Panc1 (cell line): ENCODE results near the gene ABAT. TPM values are rescaled to one million over a fixed set of nuclear protein-coding genes. Genes with fewer than 3 reads are reported as not detected.

Experiments
- ATAC-seq: fragments of 200-7000 bp; cut with Tn5 transposase; 2 replicates; pipeline ENCODE4 v1.9.1; 2020; ENCODE audit warnings: mild to moderate bottlenecking, moderate library complexity
- BruUV-seq: library from RNA; stranded (reverse); fragments of 400-500 nt; replicated peaks from 2 replicates; lab custom pipeline; 2021; lab: Mats Ljungman, UMichigan
- CTCF ChIA-PET: fragments of 300-600 bp; sonication (Branson Sonifier 250); formaldehyde crosslinking; loops from one replicate; lab custom pipeline; 2022; ENCODE audit warnings: antibody characterized with exemption; lab: Charles Lee
- POLR2A ChIA-PET: fragments of 300-600 bp; sonication (Branson Sonifier 250); formaldehyde crosslinking; loops from one replicate; lab custom pipeline; 2022; ENCODE audit warnings: antibody characterized with exemption; lab: Charles Lee
- DNase-seq: peaks from one replicate; pipeline ENCODE4 v3.0.0-alpha.2; 2010; ENCODE audit warnings: low read depth, low spot score
- H3K27ac ChIP-seq: 2 replicates; pipeline ENCODE4 v1.5.1; 2011; ENCODE audit warnings: mild to moderate bottlenecking, low read length, inconsistent platforms
- H3K27me3 ChIP-seq: fragments of 200-500 bp; sonication (Bioruptor generic); 2 replicates; pipeline ENCODE4 v1.6.0; 2014; ENCODE audit warnings: low read length, inconsistent platforms; ENCODE audit not compliant: control insufficient read depth, insufficient read depth
- H3K36me3 ChIP-seq: fragments of 200-500 bp; sonication (Bioruptor generic); 2 replicates; pipeline ENCODE4 v1.5.1; 2014; ENCODE audit warnings: inconsistent platforms, mild to moderate bottlenecking, low read length, moderate library complexity; ENCODE audit not compliant: control insufficient read depth, insufficient read depth
- H3K4me1 ChIP-seq: 2 replicates; pipeline ENCODE4 v1.5.1; 2011; ENCODE audit warnings: inconsistent platforms, mild to moderate bottlenecking, low read length, moderate library complexity; ENCODE audit not compliant: control insufficient read depth, insufficient read depth
- H3K4me3 ChIP-seq, 2 experiments: 2 replicates each; pipeline ENCODE4 v1.5.1; 2011 to 2012; ENCODE audit warnings: low read depth in 2 of 2, low read length in 2 of 2, mild to moderate bottlenecking in 2 of 2, inconsistent platforms in 1 of 2, moderate library complexity in 1 of 2
- H3K9me3 ChIP-seq: fragments of 200-500 bp; sonication (Bioruptor generic); 2 replicates; pipeline ENCODE4 v1.5.1; 2014; ENCODE audit warnings: low read depth, mild to moderate bottlenecking, inconsistent platforms, low read length, moderate library complexity; ENCODE audit not compliant: control insufficient read depth, insufficient read depth
- POLR2AphosphoS5 ChIP-seq: IDR thresholded peaks from 2 replicates; pipeline ENCODE4 v1.6.1; 2012; ENCODE audit warnings: mild to moderate bottlenecking, low read depth, low read length, moderate library complexity
- SIN3A ChIP-seq: IDR thresholded peaks from 2 replicates; pipeline ENCODE4 v1.6.1; 2012; ENCODE audit warnings: low read depth, mild to moderate bottlenecking, low read length, moderate library complexity, borderline replicate concordance; ENCODE audit not compliant: insufficient read depth
- TCF7L2 ChIP-seq: IDR thresholded peaks from 2 replicates; pipeline ENCODE4 v1.6.1; 2011; ENCODE audit warnings: mild to moderate bottlenecking, low read depth, low read length, inconsistent platforms
- in situ Hi-C: cut with HindIII; loops from 2 replicates; pipeline ENCODE4 v1.10.0; 2016; ENCODE audit warnings: low sequenced_read_pairs, low pct_unique_long_range_greater_than_20kb
- intact Hi-C: fragments of 100-400 bp; cut with micrococcal nuclease; formaldehyde crosslinking; loops from one replicate; pipeline ENCODE4 v1.10.0; 2022; ENCODE audit not compliant: unreplicated experiment
- total RNA-seq: library from RNA; stranded (reverse); gene quantifications from one replicate; pipeline ENCODE4 v1.2.1, GENCODE V29; 2021; ENCODE audit not compliant: unreplicated experiment
- TF ChIP-seq, protein P1 (sequence below), 2 experiments: IDR thresholded peaks; 2 replicates each; pipeline ENCODE4 v1.6.1; 2011 to 2012; ENCODE audit warnings: low read depth in 2 of 2, control low read depth in 1 of 2, low read length in 1 of 2, mild to moderate bottlenecking in 1 of 2, moderate library complexity in 1 of 2; ENCODE audit not compliant: insufficient read depth in 1 of 2
- TF ChIP-seq, protein P2 (sequence below): fragments of 450-650 bp; IDR thresholded peaks from 2 replicates; pipeline ENCODE4 v1.5.1; 2017; ENCODE audit warnings: mild to moderate bottlenecking

The ABAT gene
- total RNA-seq, 1 experiment from 2014 or later, result 0.77 TPM

DNA sequence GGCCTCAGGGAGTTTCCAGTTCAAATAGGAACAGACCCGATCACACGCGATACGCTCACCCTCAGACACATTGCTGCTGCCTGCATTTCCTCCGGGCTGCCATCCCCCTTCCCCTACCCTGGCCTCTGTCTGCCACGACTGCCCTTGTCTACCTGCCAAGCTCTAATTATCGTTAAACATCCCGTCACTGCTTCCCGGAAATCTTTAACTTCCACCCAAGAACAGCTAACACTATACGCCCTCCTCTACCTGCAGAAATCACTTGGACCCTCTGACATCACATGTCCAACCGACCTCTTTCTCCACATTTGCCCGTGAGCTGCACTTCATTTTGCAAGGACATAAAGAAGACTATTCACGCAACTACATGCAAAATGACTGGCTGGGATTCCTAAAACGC is 40.4 kb downstream of the ABAT start:
- ChIA-PET CTCF (no interaction called here), POLR2A (no interaction called here)
- DNase-seq (no peak), ATAC-seq (no peak; the same call in 1 of the 2 replicates)
- Histone ChIP-seq H3K36me3 (no peaks in the 10 kb centered on the region), H3K4me1 (no peaks in the 10 kb centered on the region), H3K9me3 (no peaks in the 10 kb centered on the region), H3K27ac (no peak overlapping the region), H3K27me3 (no peaks in the 10 kb centered on the region), H3K4me3 (no peak overlapping the region)
- in situ Hi-C loops (no loop called here), intact Hi-C loops (no loop called here)
- BruUV-seq, result no TSS peak
- TF ChIP-seq, protein P1, sequence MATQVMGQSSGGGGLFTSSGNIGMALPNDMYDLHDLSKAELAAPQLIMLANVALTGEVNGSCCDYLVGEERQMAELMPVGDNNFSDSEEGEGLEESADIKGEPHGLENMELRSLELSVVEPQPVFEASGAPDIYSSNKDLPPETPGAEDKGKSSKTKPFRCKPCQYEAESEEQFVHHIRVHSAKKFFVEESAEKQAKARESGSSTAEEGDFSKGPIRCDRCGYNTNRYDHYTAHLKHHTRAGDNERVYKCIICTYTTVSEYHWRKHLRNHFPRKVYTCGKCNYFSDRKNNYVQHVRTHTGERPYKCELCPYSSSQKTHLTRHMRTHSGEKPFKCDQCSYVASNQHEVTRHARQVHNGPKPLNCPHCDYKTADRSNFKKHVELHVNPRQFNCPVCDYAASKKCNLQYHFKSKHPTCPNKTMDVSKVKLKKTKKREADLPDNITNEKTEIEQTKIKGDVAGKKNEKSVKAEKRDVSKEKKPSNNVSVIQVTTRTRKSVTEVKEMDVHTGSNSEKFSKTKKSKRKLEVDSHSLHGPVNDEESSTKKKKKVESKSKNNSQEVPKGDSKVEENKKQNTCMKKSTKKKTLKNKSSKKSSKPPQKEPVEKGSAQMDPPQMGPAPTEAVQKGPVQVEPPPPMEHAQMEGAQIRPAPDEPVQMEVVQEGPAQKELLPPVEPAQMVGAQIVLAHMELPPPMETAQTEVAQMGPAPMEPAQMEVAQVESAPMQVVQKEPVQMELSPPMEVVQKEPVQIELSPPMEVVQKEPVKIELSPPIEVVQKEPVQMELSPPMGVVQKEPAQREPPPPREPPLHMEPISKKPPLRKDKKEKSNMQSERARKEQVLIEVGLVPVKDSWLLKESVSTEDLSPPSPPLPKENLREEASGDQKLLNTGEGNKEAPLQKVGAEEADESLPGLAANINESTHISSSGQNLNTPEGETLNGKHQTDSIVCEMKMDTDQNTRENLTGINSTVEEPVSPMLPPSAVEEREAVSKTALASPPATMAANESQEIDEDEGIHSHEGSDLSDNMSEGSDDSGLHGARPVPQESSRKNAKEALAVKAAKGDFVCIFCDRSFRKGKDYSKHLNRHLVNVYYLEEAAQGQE (IDR thresholded peaks at IDR 0.05; ENCODE audit: insufficient read depth in 1 of 2, low read depth in 2 of 2, low read length in 1 of 2), result no peak
- TF ChIP-seq SIN3A (no peak), POLR2AphosphoS5 (no peak), TCF7L2 (no peak)
- TF ChIP-seq, protein P2, sequence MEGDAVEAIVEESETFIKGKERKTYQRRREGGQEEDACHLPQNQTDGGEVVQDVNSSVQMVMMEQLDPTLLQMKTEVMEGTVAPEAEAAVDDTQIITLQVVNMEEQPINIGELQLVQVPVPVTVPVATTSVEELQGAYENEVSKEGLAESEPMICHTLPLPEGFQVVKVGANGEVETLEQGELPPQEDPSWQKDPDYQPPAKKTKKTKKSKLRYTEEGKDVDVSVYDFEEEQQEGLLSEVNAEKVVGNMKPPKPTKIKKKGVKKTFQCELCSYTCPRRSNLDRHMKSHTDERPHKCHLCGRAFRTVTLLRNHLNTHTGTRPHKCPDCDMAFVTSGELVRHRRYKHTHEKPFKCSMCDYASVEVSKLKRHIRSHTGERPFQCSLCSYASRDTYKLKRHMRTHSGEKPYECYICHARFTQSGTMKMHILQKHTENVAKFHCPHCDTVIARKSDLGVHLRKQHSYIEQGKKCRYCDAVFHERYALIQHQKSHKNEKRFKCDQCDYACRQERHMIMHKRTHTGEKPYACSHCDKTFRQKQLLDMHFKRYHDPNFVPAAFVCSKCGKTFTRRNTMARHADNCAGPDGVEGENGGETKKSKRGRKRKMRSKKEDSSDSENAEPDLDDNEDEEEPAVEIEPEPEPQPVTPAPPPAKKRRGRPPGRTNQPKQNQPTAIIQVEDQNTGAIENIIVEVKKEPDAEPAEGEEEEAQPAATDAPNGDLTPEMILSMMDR, result no peak

DNA sequence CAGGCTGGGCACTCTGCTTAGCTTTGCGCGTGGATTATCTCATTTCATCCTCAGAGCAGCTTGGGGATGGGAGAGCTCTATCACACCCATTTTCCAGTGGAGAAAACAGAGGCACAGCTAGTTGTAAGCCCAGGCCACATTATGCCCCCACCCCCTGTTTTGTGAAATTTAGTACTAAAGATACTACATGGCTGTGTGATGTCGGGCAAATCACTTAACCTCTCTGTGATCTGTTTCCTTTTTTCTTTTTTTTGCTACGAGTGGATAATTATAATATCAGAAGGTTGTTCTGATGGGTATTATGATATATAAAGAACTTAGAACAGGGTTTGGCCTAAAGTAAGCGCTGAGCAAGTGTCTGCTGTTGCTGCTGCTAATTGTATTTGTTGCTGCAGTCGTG is 41.6 kb downstream of the ABAT start:
- no TSS peak for BruUV-seq
- ChIA-PET CTCF (no interaction called here), POLR2A (no interaction called here)
- no peak for ATAC-seq
- intact Hi-C loops (no loop called here), in situ Hi-C loops (no loop called here)
- no peak for DNase-seq
- Histone ChIP-seq H3K27me3 (no peaks in the 10 kb centered on the region), H3K4me3 (no peak overlapping the region), H3K27ac (no peak overlapping the region), H3K36me3 (no peaks in the 10 kb centered on the region), H3K4me1 (peaks cover 6% of the 10 kb centered on the region; the same call in 1 of the 2 replicates), H3K9me3 (no peaks in the 10 kb centered on the region)
- TF ChIP-seq, protein P2, result no peak
- TF ChIP-seq TCF7L2, result no peak
- no peak for TF ChIP-seq POLR2AphosphoS5
- TF ChIP-seq, protein P1 (IDR thresholded peaks at IDR 0.05; ENCODE audit: insufficient read depth in 1 of 2, low read depth in 2 of 2, low read length in 1 of 2), result no peak
- no peak for TF ChIP-seq SIN3A
